HEK293 (cell line): ENCODE measurements around the gene NCAPD3.

Experiments
- CTCF ChIA-PET: fragments of 350-600 bp; formaldehyde crosslinking; extraction: SDS; loops from one replicate; lab custom pipeline; 2021; ENCODE audit warnings: antibody characterized with exemption; lab: Yijun Ruan, JAX
- POLR2A ChIA-PET: fragments of 300-600 bp; formaldehyde crosslinking; extraction: SDS; loops from one replicate; lab custom pipeline; 2020; ENCODE audit warnings: antibody characterized with exemption, inconsistent platforms; lab: Yijun Ruan, JAX
- H3K27ac ChIP-seq: fragments of 200-500 bp; sonication (Bioruptor generic); 2 replicates; pipeline ENCODE4 v1.5.1; 2014; ENCODE audit warnings: low read depth, low read length, control low read depth, inconsistent platforms; ENCODE audit errors: extremely low read depth
- H3K36me3 ChIP-seq, 2 experiments: fragments of 200-500 bp in 1 of 2; sonication (Bioruptor generic) in 1 of 2; 1 replicate in 1 of 2; 2 replicates in 1 of 2; pipeline ENCODE4 v1.5.1; 2014 to 2017; ENCODE audit warnings: inconsistent platforms in 2 of 2, low read length in 2 of 2; ENCODE audit not compliant: control insufficient read depth in 2 of 2, insufficient read depth in 1 of 2
- H3K4me1 ChIP-seq: fragments of 200-500 bp; sonication (Bioruptor generic); 2 replicates; pipeline ENCODE4 v1.5.1; 2014; ENCODE audit warnings: mild to moderate bottlenecking, low read length, inconsistent platforms; ENCODE audit not compliant: control insufficient read depth, insufficient read depth
- H3K4me3 ChIP-seq: 2 replicates; pipeline ENCODE4 v1.5.1; 2011; ENCODE audit warnings: low read depth, mild to moderate bottlenecking, control low read depth, low read length, moderate library complexity
- H3K9me3 ChIP-seq: fragments of 200-500 bp; sonication (Bioruptor generic); 2 replicates; pipeline ENCODE4 v1.5.1; 2014; ENCODE audit warnings: low read depth, low read length, inconsistent platforms; ENCODE audit not compliant: control insufficient read depth, insufficient read depth
- GLI2 ChIP-seq: fragments of 450-650 bp; formaldehyde crosslinking; IDR thresholded peaks from 2 replicates; pipeline ENCODE4; 2017; ENCODE audit warnings: missing biosample characterization, missing genetic modification characterization, low read depth, borderline replicate concordance
- KLF8 ChIP-seq: fragments of 450-650 bp; formaldehyde crosslinking; IDR thresholded peaks from 2 replicates; pipeline ENCODE4 v1.5.1; 2016; ENCODE audit warnings: missing biosample characterization, missing genetic modification characterization
- PRDM1 ChIP-seq: fragments of 450-650 bp; formaldehyde crosslinking; IDR thresholded peaks from 2 replicates; pipeline ENCODE4; 2016; ENCODE audit warnings: missing biosample characterization, missing genetic modification characterization
- SETDB1 ChIP-seq: IDR thresholded peaks from one replicate; pipeline ENCODE4 v1.6.1; 2017; ENCODE audit warnings: mild to moderate bottlenecking, low read length, moderate library complexity, mixed read lengths; ENCODE audit not compliant: insufficient read length
- TCF7L2 ChIP-seq: IDR thresholded peaks from 2 replicates; pipeline ENCODE4 v1.6.1; 2011; ENCODE audit warnings: low read depth, mild to moderate bottlenecking, inconsistent platforms, low read length, moderate library complexity, borderline replicate concordance
- WT1 ChIP-seq: fragments of 450-650 bp; formaldehyde crosslinking; IDR thresholded peaks from 2 replicates; pipeline ENCODE4 v1.5.1; 2016; ENCODE audit warnings: missing biosample characterization, missing genetic modification characterization
- ZNF112 ChIP-seq: fragments of 450-650 bp; formaldehyde crosslinking; IDR thresholded peaks from 2 replicates; pipeline ENCODE4 v1.5.0; 2017; ENCODE audit warnings: missing biosample characterization, missing genetic modification characterization
- ZNF133 ChIP-seq: fragments of 450-650 bp; formaldehyde crosslinking; IDR thresholded peaks from 2 replicates; pipeline ENCODE4 v1.5.1; 2016; ENCODE audit warnings: missing biosample characterization, missing genetic modification characterization
- ZNF350 ChIP-seq: fragments of 450-650 bp; formaldehyde crosslinking; IDR thresholded peaks from 2 replicates; pipeline ENCODE4 v1.5.0; 2017; ENCODE audit warnings: missing biosample characterization, mild to moderate bottlenecking, missing genetic modification characterization
- ZNF423 ChIP-seq: fragments of 450-650 bp; formaldehyde crosslinking; IDR thresholded peaks from 2 replicates; pipeline ENCODE4 v1.5.1; 2016; ENCODE audit warnings: missing biosample characterization, missing genetic modification characterization
- ZNF426 ChIP-seq: fragments of 450-650 bp; formaldehyde crosslinking; IDR thresholded peaks from 2 replicates; pipeline ENCODE4 v1.5.1; 2017; ENCODE audit warnings: missing biosample characterization, missing genetic modification characterization, mild to moderate bottlenecking, inconsistent platforms, moderate library complexity
- ZNF544 ChIP-seq: fragments of 450-650 bp; formaldehyde crosslinking; IDR thresholded peaks from 2 replicates; pipeline ENCODE4 v1.5.0; 2017; ENCODE audit warnings: missing biosample characterization, missing genetic modification characterization
- ZNF596 ChIP-seq: fragments of 450-650 bp; IDR thresholded peaks from 2 replicates; pipeline ENCODE4 v1.5.0; 2018; ENCODE audit warnings: missing biosample characterization, mild to moderate bottlenecking, missing genetic modification characterization, moderate library complexity
- ZNF629 ChIP-seq: fragments of 450-650 bp; formaldehyde crosslinking; IDR thresholded peaks from 2 replicates; pipeline ENCODE4 v1.5.1; 2017; ENCODE audit warnings: missing biosample characterization, missing genetic modification characterization
- ZNF707 ChIP-seq: fragments of 450-650 bp; formaldehyde crosslinking; IDR thresholded peaks from 2 replicates; pipeline ENCODE4 v1.5.1; 2016; ENCODE audit warnings: missing biosample characterization, missing genetic modification characterization
- ZSCAN16 ChIP-seq: fragments of 450-650 bp; formaldehyde crosslinking; IDR thresholded peaks from 2 replicates; pipeline ENCODE4 v1.5.1; 2016; ENCODE audit warnings: missing biosample characterization, missing genetic modification characterization
- TF ChIP-seq, protein P1 (sequence below): fragments of 450-650 bp; formaldehyde crosslinking; IDR thresholded peaks from 2 replicates; pipeline ENCODE4 v1.5.1; 2016; ENCODE audit warnings: missing biosample characterization, missing genetic modification characterization
- TF ChIP-seq, protein P2 (sequence below): sonication (generic); formaldehyde crosslinking; IDR thresholded peaks from 2 replicates; pipeline ENCODE4 v1.8.1; 2022; ENCODE audit warnings: mild to moderate bottlenecking, moderate library complexity, missing genetic modification reagents
- TF ChIP-seq, protein P3 (sequence below): fragments of 450-650 bp; formaldehyde crosslinking; IDR thresholded peaks from 2 replicates; pipeline ENCODE4 v1.5.1; 2016; ENCODE audit warnings: missing biosample characterization, missing genetic modification characterization
- TF ChIP-seq, protein P4 (sequence below): fragments of 450-650 bp; formaldehyde crosslinking; IDR thresholded peaks from 2 replicates; pipeline ENCODE4 v1.5.1; 2016; ENCODE audit warnings: missing biosample characterization, missing genetic modification characterization, low read depth
- TF ChIP-seq, protein P5 (sequence below): fragments of 450-650 bp; formaldehyde crosslinking; IDR thresholded peaks from 2 replicates; pipeline ENCODE4 v1.5.1; 2016; ENCODE audit warnings: missing biosample characterization, missing genetic modification characterization
- TF ChIP-seq, protein P6 (sequence below): fragments of 450-650 bp; formaldehyde crosslinking; IDR thresholded peaks from 2 replicates; pipeline ENCODE4; 2016; ENCODE audit warnings: missing biosample characterization, missing genetic modification characterization

NCAPD3 gene

DNA sequence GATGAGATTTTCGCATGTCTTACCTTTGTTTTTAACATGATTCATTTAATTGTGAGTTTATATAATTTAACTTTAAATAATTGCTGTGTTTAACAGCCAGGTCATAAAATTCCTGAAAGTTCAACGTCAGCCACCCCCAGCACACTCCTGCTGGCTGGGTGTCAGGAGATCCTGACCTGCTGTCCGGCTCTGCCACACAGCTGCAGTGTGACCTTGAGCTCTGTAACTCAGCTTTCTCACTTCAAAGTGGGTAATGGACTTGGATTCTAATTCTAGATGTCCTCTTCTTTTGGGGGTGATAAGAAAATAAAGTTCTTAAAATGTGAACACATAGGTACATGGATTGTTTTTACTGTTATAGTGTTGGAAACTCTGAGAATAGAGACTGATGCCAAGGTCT, 11.6 kb upstream of the NCAPD3 start:
- POLR2A ChIA-PET, result interaction anchor here (3.2 kb wide), 1 partner anchor 10 kb away, joined by 15 read pairs; the partner anchor contains the start of genes NCAPD3 and VPS26B
- Histone ChIP-seq H3K36me3 (peaks cover 0 to 50% of the 10 kb centered on the region in 2 experiments; a peak in 1 of 3 replicates), H3K4me3 (no peak overlapping the region), H3K27ac (no peak overlapping the region), H3K4me1 (no peaks in the 10 kb centered on the region), H3K9me3 (no peaks in the 10 kb centered on the region)
- CTCF ChIA-PET, result interaction anchor here (0.7 to 1.8 kb wide), 2 partner anchors 9 to 14 kb away, joined by 3 to 8 read pairs; no protein-coding TSS in a partner anchor
- TF ChIP-seq ZNF112, result no peak
- TF ChIP-seq, protein P1, sequence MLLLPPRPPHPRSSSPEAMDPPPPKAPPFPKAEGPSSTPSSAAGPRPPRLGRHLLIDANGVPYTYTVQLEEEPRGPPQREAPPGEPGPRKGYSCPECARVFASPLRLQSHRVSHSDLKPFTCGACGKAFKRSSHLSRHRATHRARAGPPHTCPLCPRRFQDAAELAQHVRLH (tag by site-specific recombination), result no peak
- TF ChIP-seq WT1 (tag by site-specific recombination), result no peak

DNA sequence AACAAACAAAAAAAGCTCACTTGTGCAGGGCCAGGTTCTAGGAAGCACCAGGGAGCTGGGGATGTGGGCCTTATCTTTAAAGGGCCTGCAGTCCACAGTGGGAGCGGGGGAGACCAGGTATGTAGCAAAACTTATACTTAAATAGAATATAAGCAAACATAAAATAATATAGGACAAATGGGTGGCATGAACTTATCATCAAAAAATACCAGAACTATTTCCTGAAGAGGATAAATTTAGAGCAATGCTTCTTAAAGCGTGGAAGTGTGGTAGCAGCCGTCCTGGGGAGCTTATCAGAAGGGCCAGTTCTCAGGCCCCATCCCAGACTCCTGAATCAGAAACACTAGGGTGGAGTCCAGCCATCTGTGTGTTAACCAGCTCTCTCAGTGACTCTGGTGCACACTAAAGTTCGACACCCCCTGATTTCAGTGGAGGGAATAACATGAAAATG, 10.0 kb upstream of the NCAPD3 start:
- CTCF ChIA-PET, result interaction anchor here (0.9 to 1.5 kb wide), 3 partner anchors 9 to 307 kb away, joined by 3 read pairs; no protein-coding TSS in a partner anchor
- Histone ChIP-seq H3K4me1 (no peaks in the 10 kb centered on the region), H3K9me3 (no peaks in the 10 kb centered on the region), H3K27ac (no peak overlapping the region), H3K4me3 (no peak overlapping the region), H3K36me3 (peaks cover 0 to 37% of the 10 kb centered on the region in 2 experiments; a peak in 1 of 3 replicates)
- TF ChIP-seq TCF7L2 (no peak), ZNF350 (tag by site-specific recombination) (no peak), ZNF596 (tag by site-specific recombination) (no peak), ZNF423 (tag by site-specific recombination) (no peak), ZSCAN16 (tag by site-specific recombination) (no peak), KLF8 (tag by site-specific recombination) (no peak), SETDB1 (no peak), ZNF707 (tag by site-specific recombination) (no peak), PRDM1 (tag by site-specific recombination) (no peak), ZNF133 (no peak), ZNF426 (tag by site-specific recombination) (no peak), GLI2 (tag by site-specific recombination) (no peak), ZNF544 (tag by site-specific recombination) (no peak), ZNF629 (tag by site-specific recombination) (no peak), WT1 (tag by site-specific recombination) (no peak)
- TF ChIP-seq, protein P2, sequence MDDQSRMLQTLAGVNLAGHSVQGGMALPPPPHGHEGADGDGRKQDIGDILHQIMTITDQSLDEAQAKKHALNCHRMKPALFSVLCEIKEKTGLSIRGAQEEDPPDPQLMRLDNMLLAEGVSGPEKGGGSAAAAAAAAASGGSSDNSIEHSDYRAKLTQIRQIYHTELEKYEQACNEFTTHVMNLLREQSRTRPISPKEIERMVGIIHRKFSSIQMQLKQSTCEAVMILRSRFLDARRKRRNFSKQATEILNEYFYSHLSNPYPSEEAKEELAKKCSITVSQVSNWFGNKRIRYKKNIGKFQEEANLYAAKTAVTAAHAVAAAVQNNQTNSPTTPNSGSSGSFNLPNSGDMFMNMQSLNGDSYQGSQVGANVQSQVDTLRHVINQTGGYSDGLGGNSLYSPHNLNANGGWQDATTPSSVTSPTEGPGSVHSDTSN, result no peak
- TF ChIP-seq, protein P3, sequence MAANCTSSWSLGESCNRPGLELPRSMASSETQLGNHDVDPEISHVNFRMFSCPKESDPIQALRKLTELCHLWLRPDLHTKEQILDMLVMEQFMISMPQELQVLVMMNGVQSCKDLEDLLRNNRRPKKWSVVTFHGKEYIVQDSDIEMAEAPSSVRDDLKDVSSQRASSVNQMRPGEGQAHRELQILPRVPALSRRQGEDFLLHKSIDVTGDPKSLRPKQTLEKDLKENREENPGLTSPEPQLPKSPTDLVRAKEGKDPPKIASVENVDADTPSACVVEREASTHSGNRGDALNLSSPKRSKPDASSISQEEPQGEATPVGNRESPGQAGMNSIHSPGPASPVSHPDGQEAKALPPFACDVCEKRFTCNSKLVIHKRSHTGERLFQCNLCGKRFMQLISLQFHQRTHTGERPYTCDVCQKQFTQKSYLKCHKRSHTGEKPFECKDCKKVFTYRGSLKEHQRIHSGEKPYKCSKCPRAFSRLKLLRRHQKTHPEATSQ, result no peak
- TF ChIP-seq, protein P4, sequence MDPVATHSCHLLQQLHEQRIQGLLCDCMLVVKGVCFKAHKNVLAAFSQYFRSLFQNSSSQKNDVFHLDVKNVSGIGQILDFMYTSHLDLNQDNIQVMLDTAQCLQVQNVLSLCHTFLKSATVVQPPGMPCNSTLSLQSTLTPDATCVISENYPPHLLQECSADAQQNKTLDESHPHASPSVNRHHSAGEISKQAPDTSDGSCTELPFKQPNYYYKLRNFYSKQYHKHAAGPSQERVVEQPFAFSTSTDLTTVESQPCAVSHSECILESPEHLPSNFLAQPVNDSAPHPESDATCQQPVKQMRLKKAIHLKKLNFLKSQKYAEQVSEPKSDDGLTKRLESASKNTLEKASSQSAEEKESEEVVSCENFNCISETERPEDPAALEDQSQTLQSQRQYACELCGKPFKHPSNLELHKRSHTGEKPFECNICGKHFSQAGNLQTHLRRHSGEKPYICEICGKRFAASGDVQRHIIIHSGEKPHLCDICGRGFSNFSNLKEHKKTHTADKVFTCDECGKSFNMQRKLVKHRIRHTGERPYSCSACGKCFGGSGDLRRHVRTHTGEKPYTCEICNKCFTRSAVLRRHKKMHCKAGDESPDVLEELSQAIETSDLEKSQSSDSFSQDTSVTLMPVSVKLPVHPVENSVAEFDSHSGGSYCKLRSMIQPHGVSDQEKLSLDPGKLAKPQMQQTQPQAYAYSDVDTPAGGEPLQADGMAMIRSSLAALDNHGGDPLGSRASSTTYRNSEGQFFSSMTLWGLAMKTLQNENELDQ (tag by site-specific recombination), result no peak
- TF ChIP-seq, protein P5, sequence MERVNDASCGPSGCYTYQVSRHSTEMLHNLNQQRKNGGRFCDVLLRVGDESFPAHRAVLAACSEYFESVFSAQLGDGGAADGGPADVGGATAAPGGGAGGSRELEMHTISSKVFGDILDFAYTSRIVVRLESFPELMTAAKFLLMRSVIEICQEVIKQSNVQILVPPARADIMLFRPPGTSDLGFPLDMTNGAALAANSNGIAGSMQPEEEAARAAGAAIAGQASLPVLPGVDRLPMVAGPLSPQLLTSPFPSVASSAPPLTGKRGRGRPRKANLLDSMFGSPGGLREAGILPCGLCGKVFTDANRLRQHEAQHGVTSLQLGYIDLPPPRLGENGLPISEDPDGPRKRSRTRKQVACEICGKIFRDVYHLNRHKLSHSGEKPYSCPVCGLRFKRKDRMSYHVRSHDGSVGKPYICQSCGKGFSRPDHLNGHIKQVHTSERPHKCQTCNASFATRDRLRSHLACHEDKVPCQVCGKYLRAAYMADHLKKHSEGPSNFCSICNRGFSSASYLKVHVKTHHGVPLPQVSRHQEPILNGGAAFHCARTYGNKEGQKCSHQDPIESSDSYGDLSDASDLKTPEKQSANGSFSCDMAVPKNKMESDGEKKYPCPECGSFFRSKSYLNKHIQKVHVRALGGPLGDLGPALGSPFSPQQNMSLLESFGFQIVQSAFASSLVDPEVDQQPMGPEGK, result no peak
- TF ChIP-seq, protein P6, sequence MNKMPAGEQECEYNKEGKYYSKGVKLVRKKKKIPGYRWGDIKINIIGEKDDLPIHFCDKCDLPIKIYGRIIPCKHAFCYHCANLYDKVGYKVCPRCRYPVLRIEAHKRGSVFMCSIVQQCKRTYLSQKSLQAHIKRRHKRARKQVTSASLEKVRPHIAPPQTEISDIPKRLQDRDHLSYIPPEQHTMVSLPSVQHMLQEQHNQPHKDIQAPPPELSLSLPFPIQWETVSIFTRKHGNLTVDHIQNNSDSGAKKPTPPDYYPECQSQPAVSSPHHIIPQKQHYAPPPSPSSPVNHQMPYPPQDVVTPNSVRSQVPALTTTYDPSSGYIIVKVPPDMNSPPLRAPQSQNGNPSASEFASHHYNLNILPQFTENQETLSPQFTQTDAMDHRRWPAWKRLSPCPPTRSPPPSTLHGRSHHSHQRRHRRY, result no peak
- POLR2A ChIA-PET, result interaction anchor here (3.2 kb wide), 1 partner anchor 9 kb away, joined by 15 read pairs; the partner anchor contains the start of genes NCAPD3 and VPS26B
